Endothelial cell of umbilical vein (primary cell): ENCODE measurements around the gene RPL9.

Source experiments
- CTCF ChIP-seq, 2 donors: IDR thresholded peaks; 1 replicate in 1 of 2; 2 replicates in 1 of 2; pipeline ENCODE4 v1.5.1; 2011; ENCODE audit warnings: low read length in 2 of 2, mild to moderate bottlenecking in 2 of 2, moderate library complexity in 2 of 2, control low read depth in 1 of 2, inconsistent platforms in 1 of 2, low read depth in 1 of 2; ENCODE audit not compliant: insufficient read depth in 1 of 2; ENCODE audit errors: extremely low read depth in 1 of 2
- MAX ChIP-seq: IDR thresholded peaks from 2 replicates; pipeline ENCODE4 v1.6.1; 2011; ENCODE audit not compliant: insufficient read depth, insufficient read length
- POLR2AphosphoS5 ChIP-seq: IDR thresholded peaks from 2 replicates; pipeline ENCODE4 v1.6.1; 2012; ENCODE audit warnings: low read depth, mild to moderate bottlenecking, control low read depth, low read length, moderate library complexity; ENCODE audit not compliant: insufficient read depth

DNA sequence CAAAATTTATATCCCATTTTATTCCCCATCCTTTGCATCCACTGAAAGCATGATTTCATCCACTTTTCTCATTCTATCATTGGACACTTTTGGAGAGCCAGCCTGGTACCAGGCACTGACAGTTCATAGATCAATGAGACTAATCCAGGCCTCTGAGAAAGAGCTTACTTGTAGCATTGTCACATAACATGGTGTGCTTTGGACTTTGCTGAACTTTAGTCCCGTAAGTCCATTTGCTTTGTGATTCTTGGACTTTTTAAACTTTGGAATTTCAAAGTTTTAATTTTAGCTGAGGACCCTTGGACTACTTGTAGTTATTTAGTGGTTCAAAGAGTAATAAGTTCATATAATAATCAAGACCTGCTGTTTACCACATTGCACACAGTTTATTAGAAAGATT, 11.7 kb upstream of the RPL9 start:
- no peak for TF ChIP-seq MAX
- no peak for TF ChIP-seq POLR2AphosphoS5
- no peak for TF ChIP-seq CTCF (IDR thresholded peaks at IDR 0.05; ENCODE audit: extremely low read depth in 1 of 2, insufficient read depth in 1 of 2, low read depth in 1 of 2, low read length in 2 of 2)
